ENCODE measurements around the gene TMEM109. TPM values are rescaled to one million over a fixed set of nuclear protein-coding genes. Genes with fewer than 3 reads are reported as not detected.

The TMEM109 gene
- total RNA-seq, 1 experiment from 2014 or later: 26.8 TPM

GRCh38 chr11:60900673-60901404 lies 13.1 kb upstream of the TMEM109 start:
- no peak for DNase-seq (ENCODE audit: low spot score)
- no peak for ATAC-seq
- ChIA-PET POLR2A (no interaction called here), CTCF (interaction anchor here (1.2 to 2.2 kb wide), 3 partner anchors 13 to 69 kb away, joined by 3 to 51 read pairs (median 7); partner anchors contain the start of gene TMEM109)
- Mint-ChIP-seq H3K4me3 (no peak overlapping the region), H3K36me3 (peaks cover 70% of the 10 kb centered on the region), H3K27ac (no peak overlapping the region), H3K4me1 (peaks cover 16% of the 10 kb centered on the region), H3K9me3 (no peaks in the 10 kb centered on the region), H3K27me3 (ENCODE audit: low read depth) (no peaks in the 10 kb centered on the region)
- no peak for TF ChIP-seq ZBTB21 (CRISPR knock-in tag; IDR thresholded peaks at IDR 0.05; ENCODE audit: borderline replicate concordance)
- no peak for TF ChIP-seq TCF7 (CRISPR knock-in tag; IDR thresholded peaks at IDR 0.05; ENCODE audit: low read depth)
- TF ChIP-seq NFATC4 (CRISPR knock-in tag; IDR thresholded peaks at IDR 0.05): no peak
- no peak for TF ChIP-seq ZNF317 (CRISPR knock-in tag; IDR thresholded peaks at IDR 0.05; ENCODE audit: borderline replicate concordance, low read depth)
- TF ChIP-seq, protein P1, sequence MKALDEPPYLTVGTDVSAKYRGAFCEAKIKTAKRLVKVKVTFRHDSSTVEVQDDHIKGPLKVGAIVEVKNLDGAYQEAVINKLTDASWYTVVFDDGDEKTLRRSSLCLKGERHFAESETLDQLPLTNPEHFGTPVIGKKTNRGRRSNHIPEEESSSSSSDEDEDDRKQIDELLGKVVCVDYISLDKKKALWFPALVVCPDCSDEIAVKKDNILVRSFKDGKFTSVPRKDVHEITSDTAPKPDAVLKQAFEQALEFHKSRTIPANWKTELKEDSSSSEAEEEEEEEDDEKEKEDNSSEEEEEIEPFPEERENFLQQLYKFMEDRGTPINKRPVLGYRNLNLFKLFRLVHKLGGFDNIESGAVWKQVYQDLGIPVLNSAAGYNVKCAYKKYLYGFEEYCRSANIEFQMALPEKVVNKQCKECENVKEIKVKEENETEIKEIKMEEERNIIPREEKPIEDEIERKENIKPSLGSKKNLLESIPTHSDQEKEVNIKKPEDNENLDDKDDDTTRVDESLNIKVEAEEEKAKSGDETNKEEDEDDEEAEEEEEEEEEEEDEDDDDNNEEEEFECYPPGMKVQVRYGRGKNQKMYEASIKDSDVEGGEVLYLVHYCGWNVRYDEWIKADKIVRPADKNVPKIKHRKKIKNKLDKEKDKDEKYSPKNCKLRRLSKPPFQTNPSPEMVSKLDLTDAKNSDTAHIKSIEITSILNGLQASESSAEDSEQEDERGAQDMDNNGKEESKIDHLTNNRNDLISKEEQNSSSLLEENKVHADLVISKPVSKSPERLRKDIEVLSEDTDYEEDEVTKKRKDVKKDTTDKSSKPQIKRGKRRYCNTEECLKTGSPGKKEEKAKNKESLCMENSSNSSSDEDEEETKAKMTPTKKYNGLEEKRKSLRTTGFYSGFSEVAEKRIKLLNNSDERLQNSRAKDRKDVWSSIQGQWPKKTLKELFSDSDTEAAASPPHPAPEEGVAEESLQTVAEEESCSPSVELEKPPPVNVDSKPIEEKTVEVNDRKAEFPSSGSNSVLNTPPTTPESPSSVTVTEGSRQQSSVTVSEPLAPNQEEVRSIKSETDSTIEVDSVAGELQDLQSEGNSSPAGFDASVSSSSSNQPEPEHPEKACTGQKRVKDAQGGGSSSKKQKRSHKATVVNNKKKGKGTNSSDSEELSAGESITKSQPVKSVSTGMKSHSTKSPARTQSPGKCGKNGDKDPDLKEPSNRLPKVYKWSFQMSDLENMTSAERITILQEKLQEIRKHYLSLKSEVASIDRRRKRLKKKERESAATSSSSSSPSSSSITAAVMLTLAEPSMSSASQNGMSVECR (CRISPR knock-in tag; IDR thresholded peaks at IDR 0.05; ENCODE audit: borderline replicate concordance): no peak
- TF ChIP-seq NFE2L1 (CRISPR knock-in tag; IDR thresholded peaks at IDR 0.05): no peak

- TF ChIP-seq NFYB (CRISPR knock-in tag; conservative IDR thresholded peaks at IDR 0.05; ENCODE audit: low read depth) (no peak), JAZF1 (CRISPR knock-in tag; IDR thresholded peaks at IDR 0.05) (no peak), MYBL2 (CRISPR knock-in tag; IDR thresholded peaks at IDR 0.05) (no peak)
- H3K27ac Mint-ChIP-seq: no peak overlapping the region
- no peaks in the 10 kb centered on the region for H3K27me3 Mint-ChIP-seq (ENCODE audit: low read depth)
- peaks cover 55% of the 10 kb centered on the region for H3K36me3 Mint-ChIP-seq
- CTCF ChIA-PET: interaction anchor here (1.9 kb wide), 1 partner anchor 15 kb away, joined by 7 read pairs; no protein-coding TSS in a partner anchor
- ATAC-seq (no peak), DNase-seq (ENCODE audit: low spot score) (no peak)
- H3K4me1 Mint-ChIP-seq: peaks cover 18% of the 10 kb centered on the region
- POLR2A ChIA-PET: no interaction called here
- H3K4me3 Mint-ChIP-seq: no peak overlapping the region
- no peaks in the 10 kb centered on the region for H3K9me3 Mint-ChIP-seq
Measured at GRCh38 chr11:60902625-60903024, 11.3 kb upstream of the TMEM109 start.

DNA sequence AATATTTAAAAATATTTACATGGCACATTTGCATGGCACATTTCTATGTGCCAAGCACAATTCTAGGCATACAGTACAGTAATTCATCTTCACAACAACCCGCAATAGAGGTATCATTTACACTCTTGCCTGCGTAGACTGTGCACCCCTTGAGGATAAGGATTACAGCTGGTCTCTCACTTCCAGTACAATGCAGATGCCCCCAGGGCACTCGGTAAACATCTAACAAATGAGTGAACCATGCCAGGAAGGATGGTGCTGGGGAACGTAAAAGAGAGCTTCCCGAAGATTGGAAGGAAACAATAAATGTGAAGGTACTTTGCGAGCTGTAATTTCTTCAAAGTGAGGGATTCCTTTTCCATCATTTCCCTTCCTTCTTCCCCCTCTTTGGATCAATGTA lies 8.9 kb upstream of the TMEM109 start:
- DNase-seq (ENCODE audit: low spot score) (no peak), ATAC-seq (no peak)
- Mint-ChIP-seq H3K27ac (peak overlapping the region; percentile 66), H3K4me1 (peaks cover 18% of the 10 kb centered on the region), H3K36me3 (peaks cover 32% of the 10 kb centered on the region), H3K27me3 (ENCODE audit: low read depth) (peaks cover 18% of the 10 kb centered on the region), H3K4me3 (peak overlapping the region; percentile 88), H3K9me3 (peaks cover 6% of the 10 kb centered on the region; the same call in 1 of the 2 replicates)
- CTCF ChIA-PET: interaction anchor here (1.4 to 3.4 kb wide), 5 partner anchors 10 to 130 kb away, joined by 3 to 26 read pairs (median 9); partner anchors contain the start of gene TMEM109
- no peak for TF ChIP-seq GRHL2 (CRISPR knock-in tag; IDR thresholded peaks at IDR 0.05; ENCODE audit: insufficient replicate concordance, severe bottlenecking)
- TF ChIP-seq, protein P2, sequence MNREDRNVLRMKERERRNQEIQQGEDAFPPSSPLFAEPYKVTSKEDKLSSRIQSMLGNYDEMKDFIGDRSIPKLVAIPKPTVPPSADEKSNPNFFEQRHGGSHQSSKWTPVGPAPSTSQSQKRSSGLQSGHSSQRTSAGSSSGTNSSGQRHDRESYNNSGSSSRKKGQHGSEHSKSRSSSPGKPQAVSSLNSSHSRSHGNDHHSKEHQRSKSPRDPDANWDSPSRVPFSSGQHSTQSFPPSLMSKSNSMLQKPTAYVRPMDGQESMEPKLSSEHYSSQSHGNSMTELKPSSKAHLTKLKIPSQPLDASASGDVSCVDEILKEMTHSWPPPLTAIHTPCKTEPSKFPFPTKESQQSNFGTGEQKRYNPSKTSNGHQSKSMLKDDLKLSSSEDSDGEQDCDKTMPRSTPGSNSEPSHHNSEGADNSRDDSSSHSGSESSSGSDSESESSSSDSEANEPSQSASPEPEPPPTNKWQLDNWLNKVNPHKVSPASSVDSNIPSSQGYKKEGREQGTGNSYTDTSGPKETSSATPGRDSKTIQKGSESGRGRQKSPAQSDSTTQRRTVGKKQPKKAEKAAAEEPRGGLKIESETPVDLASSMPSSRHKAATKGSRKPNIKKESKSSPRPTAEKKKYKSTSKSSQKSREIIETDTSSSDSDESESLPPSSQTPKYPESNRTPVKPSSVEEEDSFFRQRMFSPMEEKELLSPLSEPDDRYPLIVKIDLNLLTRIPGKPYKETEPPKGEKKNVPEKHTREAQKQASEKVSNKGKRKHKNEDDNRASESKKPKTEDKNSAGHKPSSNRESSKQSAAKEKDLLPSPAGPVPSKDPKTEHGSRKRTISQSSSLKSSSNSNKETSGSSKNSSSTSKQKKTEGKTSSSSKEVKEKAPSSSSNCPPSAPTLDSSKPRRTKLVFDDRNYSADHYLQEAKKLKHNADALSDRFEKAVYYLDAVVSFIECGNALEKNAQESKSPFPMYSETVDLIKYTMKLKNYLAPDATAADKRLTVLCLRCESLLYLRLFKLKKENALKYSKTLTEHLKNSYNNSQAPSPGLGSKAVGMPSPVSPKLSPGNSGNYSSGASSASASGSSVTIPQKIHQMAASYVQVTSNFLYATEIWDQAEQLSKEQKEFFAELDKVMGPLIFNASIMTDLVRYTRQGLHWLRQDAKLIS (CRISPR knock-in tag; IDR thresholded peaks at IDR 0.05; ENCODE audit: borderline replicate concordance): no peak
- no peak for TF ChIP-seq FOXP4 (CRISPR knock-in tag; IDR thresholded peaks at IDR 0.05)
- TF ChIP-seq ZNF232 (CRISPR knock-in tag; IDR thresholded peaks at IDR 0.05): no peak
- no peak for TF ChIP-seq PRRX2 (CRISPR knock-in tag; IDR thresholded peaks at IDR 0.05)
- no peak for TF ChIP-seq ZNF416 (CRISPR knock-in tag; IDR thresholded peaks at IDR 0.05)
- no peak for TF ChIP-seq ZNF138 (CRISPR knock-in tag; conservative IDR thresholded peaks at IDR 0.05)
- no peak for TF ChIP-seq MYBL2 (CRISPR knock-in tag; IDR thresholded peaks at IDR 0.05)
- no peak for TF ChIP-seq MAX (CRISPR knock-in tag; IDR thresholded peaks at IDR 0.05)
- no peak for TF ChIP-seq HMGXB4 (CRISPR knock-in tag; IDR thresholded peaks at IDR 0.05)
- TF ChIP-seq ZNF423 (CRISPR knock-in tag; IDR thresholded peaks at IDR 0.05): no peak
- POLR2A ChIA-PET: interaction anchor here (1.0 kb wide), 1 partner anchor 9 kb away, joined by 3 read pairs; the partner anchor contains the start of gene TMEM109
